Immature natural killer cell (primary cell): Measurements from ENCODE around the gene SHROOM3. TPM values are rescaled to one million over a fixed set of nuclear protein-coding genes. Genes with fewer than 3 reads are reported as not detected.

ENCODE experiments used
- DNase-seq, 3 donors: peaks; one replicate each; pipeline ENCODE4 v3.0.0; 2022; ENCODE audit warnings: mixed read lengths in 1 of 3
- H3K27ac Mint-ChIP-seq, 6 donors: one replicate each; pipeline ENCODE4 v1.8.0; 2020; ENCODE audit warnings: mixed read lengths in 6 of 6, mild to moderate bottlenecking in 5 of 6, inconsistent platforms in 4 of 6, moderate library complexity in 3 of 6
- H3K27me3 Mint-ChIP-seq, 3 donors: one replicate each; pipeline ENCODE4 v1.8.0; 2020 to 2021; ENCODE audit warnings: low read depth in 3 of 3, mild to moderate bottlenecking in 3 of 3, mixed read lengths in 3 of 3, moderate library complexity in 3 of 3, inconsistent platforms in 1 of 3
- H3K36me3 Mint-ChIP-seq, 3 donors: one replicate each; pipeline ENCODE4 v1.8.0; 2020; ENCODE audit warnings: mixed read lengths in 3 of 3, inconsistent platforms in 2 of 3, mild to moderate bottlenecking in 2 of 3
- H3K4me1 Mint-ChIP-seq, 2 donors: one replicate each; pipeline ENCODE4 v1.8.0; 2020; ENCODE audit warnings: inconsistent platforms in 2 of 2, mild to moderate bottlenecking in 2 of 2, mixed read lengths in 2 of 2, moderate library complexity in 1 of 2
- H3K4me3 Mint-ChIP-seq, 5 donors: one replicate each; pipeline ENCODE4 v1.8.0; 2020; ENCODE audit warnings: mild to moderate bottlenecking in 5 of 5, mixed read lengths in 5 of 5, inconsistent platforms in 3 of 5, moderate library complexity in 3 of 5
- H3K9me3 Mint-ChIP-seq, 6 donors: one replicate each; pipeline ENCODE4 v1.8.0; 2020; ENCODE audit warnings: mild to moderate bottlenecking in 6 of 6, mixed read lengths in 6 of 6, inconsistent platforms in 4 of 6, moderate library complexity in 3 of 6
- polyA plus RNA-seq, 3 donors: library from polyadenylated mRNA; unstranded; fragments of 300-500 nt; fragmentation: Illumina TruSeq; gene quantifications; one replicate each; pipeline ENCODE4 v1.2.3, GENCODE V29; 2021

Gene SHROOM3
- polyA plus RNA-seq, 3 donors from 2014 or later: not detected

DNA sequence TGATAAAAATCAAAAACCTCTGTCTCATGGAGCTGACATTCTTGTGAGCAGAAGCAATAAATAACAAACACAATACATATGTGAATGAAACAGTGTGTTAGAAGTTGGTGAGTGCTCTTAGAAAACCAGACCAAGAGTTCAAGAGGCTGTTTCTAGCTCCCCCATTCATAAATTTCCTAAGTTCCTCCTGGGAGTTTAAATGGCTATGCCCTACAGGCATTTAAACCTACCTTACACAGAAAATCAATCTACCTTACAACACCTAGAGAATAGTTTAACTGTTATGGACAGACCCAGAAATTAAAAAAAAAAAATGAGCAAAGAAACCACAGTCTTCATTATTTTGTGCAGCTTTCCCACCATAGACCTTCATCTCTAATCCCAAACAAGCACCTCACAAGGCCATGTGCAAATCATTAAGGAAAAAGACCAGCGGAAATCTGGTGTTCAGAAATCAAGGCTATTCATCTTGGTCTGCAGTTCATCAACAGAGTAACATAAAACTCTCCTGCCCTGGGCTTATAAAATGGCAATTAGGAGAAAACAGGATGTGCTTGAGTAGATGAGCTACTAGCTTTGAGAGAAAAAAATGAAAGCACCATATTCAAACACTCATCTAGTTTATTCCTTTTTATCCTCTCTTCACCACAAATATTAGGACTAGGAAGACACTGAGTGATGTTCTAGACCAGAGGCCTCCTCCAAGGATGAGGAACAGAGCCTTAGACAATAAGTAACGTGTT is 147.2 kb downstream of the SHROOM3 start:
- DNase-seq: no peak
- H3K27ac Mint-ChIP-seq: no peak overlapping the region
- H3K36me3 Mint-ChIP-seq: no peaks in the 10 kb centered on the region
- H3K27me3 Mint-ChIP-seq: peaks cover 12 to 30% (median 14%) of the 10 kb centered on the region in 3 donors
- H3K9me3 Mint-ChIP-seq: no peaks in the 10 kb centered on the region
- peaks cover 8 to 9% of the 10 kb centered on the region in 2 donors for H3K4me1 Mint-ChIP-seq
- H3K4me3 Mint-ChIP-seq: no peak overlapping the region

DNA sequence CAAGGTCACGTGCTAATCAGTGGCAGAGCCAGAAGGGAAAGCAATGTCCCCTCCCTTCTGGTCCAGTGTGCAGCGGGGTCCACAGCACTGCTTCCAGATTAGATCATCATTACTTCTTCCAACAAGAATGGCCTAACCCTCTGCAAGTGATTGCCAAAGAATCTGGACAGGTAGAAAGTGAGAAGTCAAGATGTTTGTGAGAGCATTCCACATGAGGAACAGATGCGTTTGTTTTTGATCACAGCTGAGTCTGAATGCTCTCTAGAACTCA is 147.7 kb downstream of the SHROOM3 start:
- Mint-ChIP-seq H3K27me3 (peaks cover 11 to 31% (median 12%) of the 10 kb centered on the region in 3 donors), H3K4me3 (no peak overlapping the region), H3K27ac (no peak overlapping the region), H3K4me1 (peaks cover 8 to 9% of the 10 kb centered on the region in 2 donors), H3K9me3 (no peaks in the 10 kb centered on the region), H3K36me3 (no peaks in the 10 kb centered on the region)
- DNase-seq: no peak

DNA sequence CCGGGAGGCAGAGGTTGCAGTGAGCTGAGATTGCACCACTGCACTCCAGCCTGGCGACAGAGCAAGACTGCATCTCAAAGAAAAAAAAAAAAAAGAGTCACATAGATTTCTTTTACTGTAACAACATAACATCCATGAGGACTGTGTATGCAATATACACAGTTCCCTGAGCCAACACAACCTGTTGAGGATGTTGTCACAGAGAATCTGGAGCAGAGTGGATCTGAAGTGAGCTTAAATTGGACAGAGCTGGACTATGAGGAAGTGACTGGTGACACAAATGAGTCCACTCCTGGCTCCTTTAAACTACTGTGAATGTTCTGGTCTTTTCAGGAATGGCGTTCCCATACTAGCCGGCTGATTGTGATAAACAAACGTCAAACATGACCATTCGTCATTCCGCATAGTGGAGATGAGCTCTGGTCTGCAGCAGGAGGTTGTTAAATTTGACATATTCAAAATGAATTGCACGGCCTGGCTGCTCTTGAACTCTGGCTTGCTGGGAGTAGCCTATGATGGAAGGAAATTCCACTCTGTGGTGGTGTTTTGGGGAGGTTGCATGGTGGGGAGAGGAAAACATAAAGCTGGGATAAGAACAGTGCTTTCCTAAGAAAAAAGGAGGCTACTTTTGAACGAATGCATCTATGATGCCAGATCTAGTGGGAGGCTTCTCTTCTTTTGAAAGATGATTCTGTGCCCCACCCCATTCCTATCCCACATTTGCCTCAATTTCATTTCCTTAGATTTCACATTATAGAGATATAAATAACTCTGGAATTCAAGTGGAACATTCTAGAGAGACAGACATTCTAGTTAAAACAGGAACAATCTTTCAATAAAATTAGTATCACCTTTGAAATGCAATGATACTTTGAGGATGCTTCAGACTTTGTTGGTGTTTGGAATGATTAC is 149.5 kb downstream of the SHROOM3 start:
- Mint-ChIP-seq H3K27ac (no peak overlapping the region), H3K27me3 (peaks cover 12 to 32% (median 13%) of the 10 kb centered on the region in 3 donors), H3K4me3 (no peak overlapping the region)

DNA sequence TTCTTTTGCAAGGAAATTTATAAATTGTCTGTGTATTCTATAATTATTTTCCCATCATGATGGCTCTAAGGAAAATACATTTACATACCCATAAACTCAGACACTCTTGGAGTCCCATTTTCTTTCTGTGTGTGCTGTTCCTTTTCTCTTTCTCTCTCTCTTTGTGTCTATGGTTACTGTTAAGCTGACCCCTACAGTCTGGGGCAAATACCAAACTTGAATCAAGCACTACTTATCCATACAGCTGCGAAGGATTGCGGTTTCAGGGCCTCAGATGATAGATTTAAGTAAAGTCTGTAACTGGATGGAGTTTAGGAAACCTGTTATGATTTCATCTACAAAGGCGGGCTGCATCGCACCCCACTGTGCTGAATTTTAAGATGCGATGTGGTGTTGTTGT is 150.2 kb downstream of the SHROOM3 start:
- no peak overlapping the region for H3K4me3 Mint-ChIP-seq
- H3K9me3 Mint-ChIP-seq: no peaks in the 10 kb centered on the region
- DNase-seq: no peak
- H3K36me3 Mint-ChIP-seq: no peaks in the 10 kb centered on the region
- peaks cover 8 to 9% of the 10 kb centered on the region in 2 donors for H3K4me1 Mint-ChIP-seq
- H3K27me3 Mint-ChIP-seq: peaks cover 10 to 34% (median 13%) of the 10 kb centered on the region in 3 donors
- no peak overlapping the region for H3K27ac Mint-ChIP-seq

More for the DNA sequence above, 149.5 kb downstream of the SHROOM3 start:
- DNase-seq: no peak
- Mint-ChIP-seq H3K9me3 (no peaks in the 10 kb centered on the region), H3K4me1 (peaks cover 8 to 9% of the 10 kb centered on the region in 2 donors), H3K36me3 (no peaks in the 10 kb centered on the region)

DNA sequence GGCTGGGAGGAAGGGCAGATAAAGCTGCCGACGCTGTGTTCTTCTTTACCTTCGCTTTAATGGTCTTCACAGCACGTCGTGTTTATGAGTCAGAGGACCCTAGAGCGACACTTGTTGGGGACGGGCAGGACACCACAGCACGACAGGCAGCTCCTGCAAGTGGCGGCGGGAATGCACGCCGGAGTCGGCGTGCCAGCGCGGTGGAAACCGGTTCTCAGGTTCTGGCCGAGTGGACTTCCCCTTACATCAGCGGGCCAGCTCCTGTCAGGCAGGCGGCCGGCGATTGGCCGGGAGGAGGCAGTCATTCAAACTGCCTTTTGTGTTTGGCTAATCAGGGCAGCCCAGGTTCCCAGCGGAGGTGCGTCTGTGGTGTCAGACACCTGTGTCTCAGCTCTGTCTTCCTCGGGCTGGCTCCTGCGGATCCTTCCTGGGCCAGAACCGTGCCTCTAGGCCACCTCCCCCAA is 150.9 kb downstream of the SHROOM3 start:
- Mint-ChIP-seq H3K4me3 (peak overlapping the region; percentile 40 to 70 (median 64)), H3K27me3 (peaks cover 10 to 34% (median 13%) of the 10 kb centered on the region in 3 donors), H3K27ac (peak overlapping the region in 1 of 6 donors; percentile 30), H3K9me3 (no peaks in the 10 kb centered on the region), H3K4me1 (peaks cover 8 to 9% of the 10 kb centered on the region in 2 donors), H3K36me3 (no peaks in the 10 kb centered on the region)
- DNase-seq: peak; percentile 6 to 9 (median 7)

DNA sequence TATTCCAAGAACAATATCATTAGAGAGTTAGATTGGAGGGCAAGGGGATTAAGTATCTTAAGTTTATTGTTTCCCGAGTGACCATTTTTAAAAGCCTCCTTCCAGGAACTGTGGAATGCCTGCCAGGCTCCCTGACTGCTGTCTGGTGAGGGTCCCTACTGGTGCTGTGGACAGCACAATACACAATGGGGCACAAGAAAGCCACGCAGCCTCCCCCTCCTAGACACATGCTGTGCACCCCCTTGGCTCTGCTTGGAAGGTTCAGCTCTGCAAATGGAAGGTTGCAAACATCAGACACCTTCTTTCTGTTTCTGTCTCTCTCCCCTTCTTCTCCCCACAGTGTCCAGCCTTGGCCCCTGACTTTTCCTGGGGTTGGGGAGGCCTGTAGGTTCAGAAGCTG is 153.2 kb downstream of the SHROOM3 start:
- peaks cover 6 to 33% (median 8%) of the 10 kb centered on the region in 3 donors for H3K27me3 Mint-ChIP-seq
- no peaks in the 10 kb centered on the region for H3K9me3 Mint-ChIP-seq
- DNase-seq: no peak
- H3K4me3 Mint-ChIP-seq: no peak overlapping the region
- H3K27ac Mint-ChIP-seq: no peak overlapping the region
- no peaks in the 10 kb centered on the region for H3K36me3 Mint-ChIP-seq
- H3K4me1 Mint-ChIP-seq: peaks cover 8 to 9% of the 10 kb centered on the region in 2 donors

DNA sequence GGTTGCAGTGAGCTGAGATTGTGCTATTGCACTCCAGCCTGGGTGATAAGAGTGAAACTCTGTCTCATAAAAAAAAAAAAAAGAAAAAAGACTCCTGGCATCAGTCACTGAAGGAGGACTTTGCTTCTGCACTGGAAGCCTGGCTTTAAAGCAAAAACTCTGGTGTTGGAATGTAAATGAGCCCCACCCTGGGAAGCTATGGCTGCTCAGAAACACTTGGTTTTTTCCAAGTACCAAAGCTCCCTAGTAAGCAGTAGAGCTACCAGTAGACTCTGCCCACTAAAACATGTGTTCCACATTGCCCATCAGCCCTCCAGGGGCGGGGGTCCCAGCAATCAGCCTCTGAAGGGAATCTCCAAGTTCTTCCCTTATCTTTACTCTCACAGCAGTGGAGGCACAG is 154.4 kb downstream of the SHROOM3 start:
- H3K4me1 Mint-ChIP-seq: peaks cover 8 to 9% of the 10 kb centered on the region in 2 donors
- H3K9me3 Mint-ChIP-seq: no peaks in the 10 kb centered on the region
- H3K4me3 Mint-ChIP-seq: no peak overlapping the region
- no peak for DNase-seq
- no peak overlapping the region for H3K27ac Mint-ChIP-seq
- H3K27me3 Mint-ChIP-seq: peaks cover 4 to 24% (median 8%) of the 10 kb centered on the region in 3 donors
- H3K36me3 Mint-ChIP-seq: no peaks in the 10 kb centered on the region

DNA sequence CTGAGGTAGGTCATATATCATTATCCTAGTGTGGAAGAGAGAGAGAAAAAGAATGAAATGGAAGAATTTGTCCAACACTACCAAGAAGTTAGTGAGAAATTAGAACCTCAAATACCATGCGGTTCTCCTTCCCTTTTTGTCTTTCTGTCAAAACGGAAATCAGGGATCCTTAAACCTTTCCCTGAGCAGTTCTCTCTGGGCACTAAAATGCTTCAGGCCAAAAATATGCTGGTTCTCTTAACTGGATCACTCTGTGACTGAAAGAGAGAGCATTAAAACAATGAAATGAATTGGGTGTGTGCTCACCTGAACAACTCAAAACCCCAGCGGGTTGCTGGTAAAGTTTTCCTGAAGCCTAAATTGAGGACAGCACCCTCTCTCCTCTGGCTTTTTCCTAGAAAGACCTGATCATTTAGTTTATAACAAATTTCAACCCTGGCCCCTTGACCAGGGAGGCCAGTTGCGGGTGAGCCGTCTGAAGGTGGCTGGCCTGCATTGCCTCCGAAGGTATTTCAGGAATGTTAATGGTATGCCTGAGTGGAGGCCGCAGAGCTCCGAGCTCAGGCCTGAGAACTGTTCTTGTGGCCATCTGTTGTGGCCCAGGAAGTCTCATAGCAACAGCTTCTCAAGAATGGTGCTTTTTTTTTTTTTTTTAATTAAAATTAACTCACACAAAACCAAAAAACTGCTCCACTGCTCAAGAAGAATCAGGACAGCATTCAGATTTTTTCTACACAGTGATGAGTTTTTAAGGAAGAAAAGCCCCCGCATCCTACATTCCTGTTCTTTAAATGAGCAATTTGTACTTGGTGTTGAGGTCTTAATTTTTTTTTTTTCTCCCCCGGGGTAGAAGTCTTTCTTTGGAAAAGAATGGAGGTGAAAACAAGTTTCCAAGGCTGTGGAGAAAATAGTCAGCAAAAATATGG is 155.1 kb downstream of the SHROOM3 start:
- Mint-ChIP-seq H3K27ac (no peak overlapping the region), H3K4me1 (peaks cover 8 to 9% of the 10 kb centered on the region in 2 donors), H3K27me3 (peaks cover 4 to 20% (median 6%) of the 10 kb centered on the region in 3 donors), H3K4me3 (no peak overlapping the region), H3K9me3 (no peaks in the 10 kb centered on the region), H3K36me3 (no peaks in the 10 kb centered on the region)
- no peak for DNase-seq

DNA sequence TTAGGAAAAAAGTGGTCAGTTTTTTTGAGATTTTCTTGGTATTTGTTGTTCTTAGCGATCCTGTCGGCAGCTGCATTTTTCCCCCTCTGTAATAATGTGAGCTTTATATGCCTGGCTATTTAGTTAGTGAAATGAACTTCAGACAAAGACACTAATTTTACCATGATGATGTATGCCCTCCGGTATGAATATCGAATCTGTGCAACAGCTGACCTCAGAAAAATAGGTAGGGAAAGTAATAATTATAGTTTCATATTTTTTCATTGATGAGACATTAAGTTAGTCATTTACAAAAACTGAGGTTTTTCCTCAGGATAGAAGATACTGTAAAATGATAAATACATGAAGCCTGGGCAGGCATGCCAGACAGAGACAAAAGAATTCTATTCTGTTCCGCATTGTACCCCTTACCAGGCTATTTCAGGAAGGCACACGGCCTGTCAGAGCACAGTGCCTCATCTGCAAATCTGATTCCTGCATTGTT is 155.8 kb downstream of the SHROOM3 start:
- DNase-seq: no peak
- Mint-ChIP-seq H3K36me3 (no peaks in the 10 kb centered on the region), H3K4me3 (no peak overlapping the region), H3K9me3 (no peaks in the 10 kb centered on the region), H3K27ac (no peak overlapping the region), H3K27me3 (peaks cover 2 to 19% (median 6%) of the 10 kb centered on the region in 3 donors), H3K4me1 (peaks cover 5 to 6% of the 10 kb centered on the region in 2 donors)

DNA sequence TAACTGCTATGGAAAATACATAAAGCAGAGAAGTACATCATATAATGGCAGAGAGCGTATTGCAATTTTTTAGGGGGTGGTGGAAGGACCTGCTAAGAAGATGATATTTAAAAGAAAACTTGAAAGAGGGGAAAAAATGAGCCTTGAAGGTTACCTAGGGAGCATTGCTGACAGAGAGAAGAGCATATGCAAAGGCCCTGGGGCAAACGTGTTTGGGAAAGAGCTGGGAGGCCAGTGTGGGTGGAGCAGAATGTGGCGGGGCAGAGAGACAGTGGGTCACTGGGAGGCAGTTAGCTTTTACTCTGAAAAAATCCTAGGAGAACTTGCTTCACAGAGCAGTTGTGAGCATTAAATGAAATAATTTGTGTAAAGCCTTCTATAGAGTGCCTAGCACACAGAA is 157.0 kb downstream of the SHROOM3 start:
- Mint-ChIP-seq H3K36me3 (no peaks in the 10 kb centered on the region), H3K4me3 (no peak overlapping the region), H3K9me3 (no peaks in the 10 kb centered on the region), H3K27ac (no peak overlapping the region), H3K4me1 (no peaks in the 10 kb centered on the region), H3K27me3 (peaks cover 2 to 18% (median 4%) of the 10 kb centered on the region in 3 donors)
- no peak for DNase-seq

DNA sequence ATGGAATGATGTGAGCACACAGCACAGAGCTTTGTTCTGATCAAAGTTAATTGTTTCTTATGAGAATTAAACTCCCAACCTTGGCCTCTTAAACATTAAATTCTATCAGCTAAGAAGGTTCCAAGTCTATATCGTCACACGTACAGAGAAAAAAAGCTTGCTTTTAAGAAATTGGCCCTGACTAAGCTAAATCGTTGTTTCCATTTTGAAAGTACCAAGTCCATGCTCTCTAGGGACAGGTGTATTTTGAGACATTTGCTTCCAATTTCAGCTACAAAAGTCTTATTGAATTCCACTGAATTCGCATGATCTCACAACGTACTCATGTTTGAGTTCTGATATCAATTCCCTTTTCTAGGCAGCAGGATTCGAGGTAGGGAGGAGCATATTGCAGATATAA is 157.4 kb downstream of the SHROOM3 start:
- no peak overlapping the region for H3K4me3 Mint-ChIP-seq
- H3K9me3 Mint-ChIP-seq: no peaks in the 10 kb centered on the region
- H3K36me3 Mint-ChIP-seq: no peaks in the 10 kb centered on the region
- DNase-seq: no peak
- H3K4me1 Mint-ChIP-seq: no peaks in the 10 kb centered on the region
- no peak overlapping the region for H3K27ac Mint-ChIP-seq
- H3K27me3 Mint-ChIP-seq: peaks cover 2 to 14% (median 4%) of the 10 kb centered on the region in 3 donors

DNA sequence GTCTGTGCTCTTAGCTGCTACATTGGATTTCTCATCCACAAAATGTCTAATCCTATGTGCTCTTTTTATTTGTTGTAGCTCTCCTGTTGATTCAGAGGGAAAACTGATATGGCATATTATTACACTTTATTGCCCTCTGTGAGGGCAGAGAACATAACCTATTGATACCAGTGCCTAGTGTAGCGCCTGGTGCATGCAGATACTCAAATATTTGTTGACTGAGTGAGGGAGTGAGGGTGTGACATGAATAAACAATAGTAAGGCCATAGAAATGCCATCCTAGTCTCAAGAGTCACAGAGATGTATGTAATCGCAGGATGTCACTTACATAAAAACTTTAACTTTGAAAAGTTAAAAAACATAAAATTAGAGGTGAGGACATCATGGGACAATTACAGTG is 159.1 kb downstream of the SHROOM3 start:
- H3K27ac Mint-ChIP-seq: no peak overlapping the region
- H3K4me1 Mint-ChIP-seq: no peaks in the 10 kb centered on the region
- no peaks in the 10 kb centered on the region for H3K9me3 Mint-ChIP-seq
- H3K27me3 Mint-ChIP-seq: peaks cover 2 to 10% (median 2%) of the 10 kb centered on the region in 3 donors
- no peaks in the 10 kb centered on the region for H3K36me3 Mint-ChIP-seq
- H3K4me3 Mint-ChIP-seq: no peak overlapping the region
- DNase-seq: no peak

DNA sequence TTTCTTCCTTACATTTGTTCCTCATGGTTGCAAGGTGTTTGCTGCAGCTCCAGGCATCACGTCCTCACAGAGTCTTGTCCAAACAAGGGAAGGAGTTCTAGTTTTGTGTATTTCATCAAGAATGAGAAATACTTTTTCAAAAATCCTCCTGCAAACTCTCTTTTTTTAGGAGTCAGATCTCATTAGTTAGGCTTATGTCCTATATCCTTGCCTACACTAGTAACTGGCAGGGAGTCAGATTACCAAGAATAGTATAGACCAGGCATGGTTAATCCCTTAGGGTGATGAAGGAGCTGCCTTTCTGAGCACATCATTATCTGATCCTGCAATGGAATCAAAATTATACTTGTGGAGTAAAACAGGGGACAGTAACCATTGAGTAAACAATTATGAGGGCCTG is 160.4 kb downstream of the SHROOM3 start:
- Mint-ChIP-seq H3K4me3 (no peak overlapping the region), H3K27ac (no peak overlapping the region), H3K27me3 (peaks cover 2 to 8% (median 2%) of the 10 kb centered on the region in 3 donors), H3K36me3 (no peaks in the 10 kb centered on the region), H3K9me3 (no peaks in the 10 kb centered on the region), H3K4me1 (no peaks in the 10 kb centered on the region)
- no peak for DNase-seq
